Coronary artery (tissue), 2 donors: Measurements from ENCODE around the gene KCNK13.

ENCODE experiments used
- DNase-seq: peaks from one replicate; pipeline ENCODE4 v3.0.0-alpha.2; 2017; ENCODE audit warnings: low spot score
- H3K27ac ChIP-seq, 2 donors: fragments of 200-600 bp; sonication (generic); one replicate each; pipeline ENCODE4 v1.5.1; 2016 to 2019
- H3K4me3 ChIP-seq: fragments of 200-600 bp; sonication (generic); 2 replicates; pipeline ENCODE4 v1.5.1; 2016; ENCODE audit warnings: mild to moderate bottlenecking, moderate library complexity
- TF ChIP-seq, protein P1 (sequence below): fragments of 200-600 bp; sonication (generic); IDR thresholded peaks from one replicate; pipeline ENCODE4 v1.5.1; 2019; ENCODE audit warnings: antibody characterized with exemption

KCNK13 gene

DNA sequence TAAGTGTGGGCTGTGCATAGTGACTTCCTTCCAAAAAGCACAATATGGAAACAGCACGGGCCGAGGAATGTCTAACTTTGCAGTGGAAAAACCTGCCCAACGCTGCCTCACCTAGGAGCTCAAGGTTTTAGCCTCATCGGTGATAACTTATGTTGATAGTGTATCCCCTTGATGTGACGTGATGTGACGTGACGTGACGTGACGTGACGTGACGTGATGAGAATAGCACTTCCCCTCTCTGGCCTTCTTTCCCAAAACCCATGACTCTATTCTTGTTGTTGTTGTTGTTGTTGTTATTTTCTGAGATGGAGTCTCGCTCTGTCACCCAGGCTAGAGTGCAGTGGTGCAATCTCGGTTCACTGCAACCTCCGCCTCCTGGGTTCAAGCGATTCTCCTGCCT is 64.5 kb downstream of the KCNK13 start:
- no peak overlapping the region for H3K27ac ChIP-seq
- DNase-seq, result no peak
- H3K4me3 ChIP-seq, result no peak overlapping the region
- TF ChIP-seq, protein P1, sequence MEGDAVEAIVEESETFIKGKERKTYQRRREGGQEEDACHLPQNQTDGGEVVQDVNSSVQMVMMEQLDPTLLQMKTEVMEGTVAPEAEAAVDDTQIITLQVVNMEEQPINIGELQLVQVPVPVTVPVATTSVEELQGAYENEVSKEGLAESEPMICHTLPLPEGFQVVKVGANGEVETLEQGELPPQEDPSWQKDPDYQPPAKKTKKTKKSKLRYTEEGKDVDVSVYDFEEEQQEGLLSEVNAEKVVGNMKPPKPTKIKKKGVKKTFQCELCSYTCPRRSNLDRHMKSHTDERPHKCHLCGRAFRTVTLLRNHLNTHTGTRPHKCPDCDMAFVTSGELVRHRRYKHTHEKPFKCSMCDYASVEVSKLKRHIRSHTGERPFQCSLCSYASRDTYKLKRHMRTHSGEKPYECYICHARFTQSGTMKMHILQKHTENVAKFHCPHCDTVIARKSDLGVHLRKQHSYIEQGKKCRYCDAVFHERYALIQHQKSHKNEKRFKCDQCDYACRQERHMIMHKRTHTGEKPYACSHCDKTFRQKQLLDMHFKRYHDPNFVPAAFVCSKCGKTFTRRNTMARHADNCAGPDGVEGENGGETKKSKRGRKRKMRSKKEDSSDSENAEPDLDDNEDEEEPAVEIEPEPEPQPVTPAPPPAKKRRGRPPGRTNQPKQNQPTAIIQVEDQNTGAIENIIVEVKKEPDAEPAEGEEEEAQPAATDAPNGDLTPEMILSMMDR, result no peak

DNA sequence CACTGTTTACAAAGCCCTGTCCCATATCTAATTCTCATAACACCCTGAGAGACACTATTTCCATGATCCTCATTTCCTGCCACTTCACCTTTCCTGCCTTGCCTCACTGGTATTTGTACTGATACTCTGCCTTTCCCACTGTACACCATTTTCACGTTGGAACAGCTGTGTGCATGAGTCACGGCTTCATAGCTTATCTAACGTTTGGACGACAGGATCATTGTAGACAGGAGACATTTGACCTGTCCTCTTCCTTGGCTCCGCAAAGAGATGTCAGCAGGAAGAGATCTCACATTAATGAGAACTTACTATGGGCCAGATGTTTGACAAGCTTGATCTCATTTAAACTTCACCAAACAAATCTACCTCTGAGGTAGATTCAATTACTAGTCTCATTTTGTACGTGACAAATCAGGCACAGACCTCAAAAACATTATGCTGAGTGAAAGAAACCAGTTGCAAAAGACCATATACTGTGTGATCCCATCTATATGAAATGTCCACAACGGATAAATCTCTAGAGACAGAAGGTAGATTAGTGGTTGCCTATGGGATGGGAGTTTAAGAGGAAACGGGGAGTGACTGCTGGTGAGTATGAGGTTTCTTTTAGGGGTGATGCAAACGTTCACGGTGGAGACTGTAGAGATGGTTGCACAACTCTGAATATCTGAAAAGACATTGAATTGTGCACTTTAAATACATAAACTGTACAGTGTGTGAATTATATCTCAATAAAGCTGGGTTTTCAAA is 71.2 kb downstream of the KCNK13 start:
- Histone ChIP-seq H3K4me3 (no peak overlapping the region), H3K27ac (no peak overlapping the region)
- TF ChIP-seq, protein P1, result no peak
- no peak for DNase-seq

DNA sequence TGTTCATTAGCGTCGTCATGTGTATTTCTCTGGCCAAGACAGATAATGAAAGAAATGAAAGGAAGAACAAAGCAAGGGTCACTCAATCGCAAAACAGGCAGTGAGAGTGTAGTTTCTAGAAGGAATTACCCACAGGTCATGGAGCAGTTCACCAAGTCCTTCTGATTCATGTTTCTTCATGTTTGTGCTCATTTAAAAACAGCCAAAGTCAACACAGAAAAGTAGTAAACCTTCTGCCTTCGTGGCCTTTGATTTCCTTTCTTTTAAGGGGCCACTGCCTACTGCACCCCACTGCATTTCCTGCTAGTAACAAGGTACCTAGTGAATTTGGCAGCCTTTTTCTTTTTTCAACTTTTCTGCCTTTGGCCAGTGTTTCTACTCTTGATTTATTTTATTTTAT is 75.1 kb downstream of the KCNK13 start:
- no peak overlapping the region for H3K27ac ChIP-seq
- DNase-seq, result no peak
- no peak overlapping the region for H3K4me3 ChIP-seq
- TF ChIP-seq, protein P1, result no peak

DNA sequence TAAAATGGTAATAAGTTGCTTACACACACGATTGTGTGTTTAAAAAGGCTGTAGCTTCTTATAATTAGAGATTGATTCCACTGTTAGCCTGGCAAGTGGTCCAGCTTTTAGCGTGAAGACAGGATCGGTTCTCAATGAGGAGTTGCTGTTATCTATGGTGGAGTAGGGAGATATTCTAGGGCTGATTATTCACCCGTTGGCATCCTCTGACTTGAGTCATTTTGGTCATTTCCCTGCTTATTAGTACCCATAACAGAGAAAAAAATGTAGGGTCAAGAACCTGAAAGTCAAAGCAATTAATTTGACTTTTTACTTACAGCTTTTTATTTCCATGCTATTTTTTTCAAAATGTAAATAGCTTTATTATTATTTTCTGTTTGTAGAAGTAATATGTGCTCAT is 76.0 kb downstream of the KCNK13 start:
- no peak for DNase-seq
- TF ChIP-seq, protein P1, result no peak
- Histone ChIP-seq H3K27ac (no peak overlapping the region), H3K4me3 (no peak overlapping the region)

DNA sequence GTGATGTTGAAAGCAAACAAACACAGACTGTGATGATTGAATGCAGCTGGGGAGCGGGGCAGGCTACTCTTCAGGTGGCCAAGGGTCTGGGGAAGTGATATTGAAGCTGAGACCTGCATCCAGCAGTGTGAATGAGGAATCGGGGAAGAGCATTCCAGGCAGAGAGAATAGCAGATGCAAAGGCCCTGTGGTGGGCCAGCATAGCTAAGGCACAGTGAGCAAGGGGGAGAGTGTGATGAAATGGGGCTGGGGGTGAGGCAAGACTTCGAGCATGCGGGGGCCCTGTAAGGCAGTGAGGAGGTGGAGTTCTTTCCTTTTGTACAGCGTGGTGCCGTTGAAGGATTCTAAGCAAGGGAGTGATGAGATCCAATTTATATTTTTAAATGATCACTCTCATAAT is 77.4 kb downstream of the KCNK13 start:
- Histone ChIP-seq H3K27ac (no peak overlapping the region), H3K4me3 (no peak overlapping the region)
- no peak for DNase-seq
- TF ChIP-seq, protein P1, result no peak

DNA sequence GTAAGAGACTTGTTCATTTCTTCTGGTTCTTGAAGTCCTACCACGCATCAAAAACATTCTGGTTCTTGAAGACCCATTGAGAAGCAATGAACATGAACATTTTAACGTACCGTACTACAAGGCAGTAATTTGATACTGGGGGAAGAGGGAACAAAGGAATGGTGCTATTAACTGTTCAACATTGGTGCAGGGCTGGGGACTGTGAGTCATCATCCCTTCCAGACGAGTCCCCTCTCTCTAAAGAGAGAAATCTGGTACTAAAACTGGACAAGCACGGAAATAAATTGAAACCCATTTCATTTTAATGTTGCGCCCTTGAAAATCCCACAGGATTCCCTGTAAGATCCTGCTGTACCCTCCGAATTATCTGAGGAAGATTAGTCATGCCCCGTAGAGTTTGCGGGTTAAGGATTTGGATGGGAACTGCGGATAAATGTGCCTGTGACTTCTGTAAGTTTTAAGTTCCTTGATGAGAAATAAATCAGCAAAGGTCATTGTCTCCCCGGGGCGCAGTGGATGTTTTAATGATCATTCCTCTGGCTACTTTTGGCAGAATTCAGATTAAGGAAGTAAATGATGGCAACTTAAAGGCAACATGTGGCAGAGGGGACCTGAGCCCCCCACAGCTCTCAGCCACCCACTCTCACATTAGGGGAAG is 78.6 kb downstream of the KCNK13 start:
- DNase-seq, result no peak
- TF ChIP-seq, protein P1, result no peak
- Histone ChIP-seq H3K4me3 (no peak overlapping the region), H3K27ac (no peak overlapping the region)

DNA sequence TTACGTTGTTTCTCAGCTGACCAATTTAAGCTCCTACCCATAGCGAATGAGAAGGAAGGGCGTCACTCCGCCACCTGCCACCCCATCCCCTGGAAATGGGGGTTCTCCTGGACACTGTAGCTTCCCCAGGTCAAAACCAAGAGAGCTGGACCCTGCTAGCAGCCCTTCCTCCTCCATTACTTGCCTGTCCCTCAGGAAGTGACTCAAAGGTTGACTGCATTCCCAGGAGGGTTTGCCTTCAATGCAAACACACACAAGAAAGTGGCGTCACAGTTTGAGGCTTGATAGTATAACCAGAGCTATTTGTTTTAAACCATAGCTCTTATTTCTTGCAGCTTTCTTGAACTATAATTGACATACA is 79.1 kb downstream of the KCNK13 start:
- Histone ChIP-seq H3K27ac (no peak overlapping the region), H3K4me3 (no peak overlapping the region)
- TF ChIP-seq, protein P1, result no peak
- no peak for DNase-seq
